CD1c-positive myeloid dendritic cell (primary cell): ENCODE measurements around the gene SLC6A9.
A peak's percentile ranks its signal among the peaks of the same experiment; 100 is the strongest.

Experiments used
- DNase-seq: peaks from one replicate; pipeline ENCODE4 v3.0.0-alpha.2; 2016; ENCODE audit errors: extremely low spot score

Gene SLC6A9

DNA sequence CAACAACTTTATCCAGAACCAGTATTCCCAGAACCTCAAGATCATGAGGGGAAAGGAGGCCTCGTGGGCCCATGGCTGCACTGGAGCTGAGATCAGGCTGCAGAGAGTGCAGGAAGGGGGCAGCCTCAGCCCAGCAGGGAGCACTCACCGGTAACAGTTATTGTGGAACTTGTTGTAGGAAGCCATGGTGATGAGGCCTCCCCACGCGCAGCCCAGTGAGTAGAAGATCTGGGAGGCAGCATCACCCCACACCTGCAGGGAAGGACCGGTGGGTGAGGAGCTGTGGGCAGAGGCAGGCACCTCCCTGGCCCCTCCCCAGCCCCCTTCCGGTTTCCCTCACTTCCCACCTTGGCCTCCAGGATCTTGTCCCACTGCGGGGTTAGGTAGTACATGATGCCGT is 29.1 kb downstream of the SLC6A9 start:
- no peak for DNase-seq

DNA sequence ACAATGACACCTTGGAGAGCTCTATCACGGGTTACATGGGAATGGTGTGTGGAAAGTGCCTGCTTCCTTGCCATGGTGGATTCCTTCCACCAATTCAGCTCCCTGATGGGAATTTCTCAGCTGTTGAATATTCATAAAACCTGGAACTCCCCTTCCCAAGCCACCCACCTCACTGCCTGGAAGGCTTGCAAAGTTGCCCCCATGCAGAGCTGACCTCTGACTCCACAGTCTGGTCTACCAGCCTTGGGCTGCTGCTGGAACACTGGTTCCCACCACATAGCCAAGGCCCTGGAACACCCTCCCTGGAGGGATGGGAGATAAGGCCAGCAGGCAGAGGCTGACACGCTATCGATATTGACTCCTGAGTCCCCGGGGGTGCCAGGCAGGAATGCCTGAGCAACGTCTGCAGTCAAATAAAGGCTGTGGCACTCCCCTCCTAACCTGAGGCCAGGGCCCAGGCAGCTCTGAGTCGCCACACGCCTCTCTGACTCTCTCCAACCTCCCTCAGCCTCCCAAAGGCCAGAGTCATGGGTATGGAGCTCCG is 31.1 kb downstream of the SLC6A9 start:
- DNase-seq: no peak

DNA sequence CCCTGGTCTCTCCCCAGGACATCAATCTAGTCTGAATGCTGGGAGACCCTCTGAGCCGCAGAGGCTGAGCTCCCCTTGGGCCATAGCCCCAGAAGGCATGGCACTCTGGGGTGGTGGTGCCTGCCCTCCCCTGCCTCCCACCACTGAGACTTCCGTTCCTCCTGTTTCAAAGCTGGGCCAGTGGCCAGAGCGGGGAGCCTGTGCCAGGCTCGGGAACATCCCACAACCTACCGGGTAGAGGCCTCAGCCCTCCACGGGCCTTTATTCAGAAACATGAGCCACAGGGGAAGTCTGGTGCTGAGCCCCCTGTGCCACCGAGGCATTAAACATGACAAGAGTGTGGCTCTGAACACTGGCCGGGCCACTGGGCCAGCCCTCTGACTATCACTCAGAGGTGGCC is 31.8 kb downstream of the SLC6A9 start:
- DNase-seq: no peak

DNA sequence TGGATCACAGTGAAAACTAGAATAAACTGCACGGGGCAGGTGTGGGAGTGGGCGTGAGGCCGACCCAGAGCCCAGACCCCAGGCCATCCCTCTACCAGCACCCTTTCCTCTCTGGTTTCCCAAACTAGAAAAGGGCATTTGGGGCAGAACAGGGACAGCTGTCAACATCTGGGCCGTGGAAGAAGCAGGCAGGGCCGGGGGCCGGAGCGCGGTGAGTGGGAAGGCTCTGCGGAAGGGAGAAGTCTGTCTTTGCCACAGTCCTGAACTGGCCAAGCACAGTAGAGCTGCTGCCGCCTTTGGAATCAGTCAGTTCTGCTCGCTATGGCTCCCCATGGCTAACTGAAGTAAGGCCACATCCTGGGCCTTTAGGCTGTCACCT is 33.3 kb downstream of the SLC6A9 start:
- DNase-seq: no peak

DNA sequence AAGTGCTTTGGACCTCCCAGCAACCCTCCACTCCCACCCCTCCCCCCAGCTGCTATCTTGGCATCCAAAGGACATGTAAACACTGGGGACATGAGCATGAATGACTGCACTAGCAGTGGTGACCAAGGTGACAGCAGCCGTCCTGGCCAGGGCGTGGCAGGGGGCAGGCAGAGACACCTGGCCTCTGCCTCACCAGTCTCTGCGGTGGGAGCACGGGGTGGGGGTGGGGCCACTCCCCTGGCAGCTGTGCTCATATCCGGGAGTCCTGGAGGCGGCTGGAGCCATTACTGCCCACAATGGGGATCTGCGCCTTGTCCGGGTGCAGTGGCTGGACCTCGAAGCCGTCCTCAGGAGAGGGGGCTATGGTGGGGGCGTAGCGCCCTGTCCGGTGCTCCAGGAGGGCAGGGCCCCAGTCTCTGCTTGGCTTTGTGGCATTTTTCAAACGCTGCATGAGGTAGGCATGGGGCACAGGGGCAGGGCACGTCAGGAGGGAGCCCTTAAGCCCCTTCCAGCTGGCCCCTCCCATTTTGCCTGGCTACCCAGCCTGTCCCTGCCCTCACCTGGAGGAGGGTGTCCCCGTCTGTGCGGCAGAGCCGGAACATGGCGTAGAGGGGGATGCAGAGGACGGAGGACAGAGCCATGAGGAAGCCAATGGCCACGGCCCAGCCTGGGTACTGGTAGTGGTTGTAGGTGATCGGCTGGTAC is 33.8 kb downstream of the SLC6A9 start:
- no peak for DNase-seq

DNA sequence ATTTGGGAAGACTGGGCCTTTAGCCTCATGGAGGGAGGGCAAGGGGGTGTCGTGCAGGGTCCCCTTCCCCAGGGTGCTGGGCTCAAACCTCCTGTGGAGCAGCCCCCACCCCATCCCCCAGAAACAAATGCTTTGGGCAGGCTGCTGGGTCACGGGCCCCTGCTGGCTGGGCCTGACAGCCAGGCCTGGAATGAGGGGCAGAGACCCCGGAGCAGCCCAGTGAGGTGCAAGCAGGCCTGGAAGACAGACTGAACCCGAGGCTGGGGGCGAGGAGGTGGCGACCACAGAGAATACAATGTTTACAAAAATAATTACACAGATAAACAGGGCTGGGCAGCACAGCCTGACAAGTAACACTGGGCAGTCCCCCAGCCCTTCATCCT is 34.5 kb downstream of the SLC6A9 start:
- DNase-seq: no peak

DNA sequence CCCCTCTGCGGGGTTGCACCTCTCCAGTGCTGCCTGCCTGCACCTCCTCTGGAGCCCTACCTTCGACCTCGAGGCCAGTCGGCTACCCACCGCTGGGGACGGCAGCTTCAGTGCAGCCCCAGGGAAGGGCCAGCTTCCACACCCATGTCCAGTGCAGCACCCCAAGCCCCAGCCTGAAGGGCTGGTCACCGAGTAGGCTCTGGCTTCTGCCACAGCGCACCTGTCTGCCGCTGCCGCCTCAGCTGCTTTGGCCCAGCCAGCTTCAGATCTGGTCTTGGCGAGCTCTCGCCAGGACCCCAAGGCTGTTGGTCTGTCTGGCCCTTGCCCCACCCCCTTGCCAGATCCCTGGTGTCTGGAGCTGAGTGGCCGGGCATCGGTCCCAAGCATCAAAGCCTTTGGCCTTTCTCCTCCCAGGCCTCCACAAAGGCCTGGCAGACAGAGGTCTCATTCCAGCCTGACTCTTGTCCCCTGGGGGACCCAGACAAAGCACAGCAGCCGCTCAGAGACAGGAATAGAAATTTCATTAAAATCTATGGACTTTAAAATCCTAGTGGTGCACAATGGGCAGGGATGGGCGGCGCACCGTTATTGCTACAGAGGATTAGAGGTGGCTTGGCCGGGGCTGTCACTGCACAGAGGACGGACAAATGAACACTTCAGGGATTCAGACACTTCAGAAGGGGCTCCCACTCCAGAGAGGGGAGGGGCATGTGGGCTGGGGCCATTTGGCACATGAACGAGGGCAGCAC is 35.1 kb downstream of the SLC6A9 start:
- DNase-seq: no peak

DNA sequence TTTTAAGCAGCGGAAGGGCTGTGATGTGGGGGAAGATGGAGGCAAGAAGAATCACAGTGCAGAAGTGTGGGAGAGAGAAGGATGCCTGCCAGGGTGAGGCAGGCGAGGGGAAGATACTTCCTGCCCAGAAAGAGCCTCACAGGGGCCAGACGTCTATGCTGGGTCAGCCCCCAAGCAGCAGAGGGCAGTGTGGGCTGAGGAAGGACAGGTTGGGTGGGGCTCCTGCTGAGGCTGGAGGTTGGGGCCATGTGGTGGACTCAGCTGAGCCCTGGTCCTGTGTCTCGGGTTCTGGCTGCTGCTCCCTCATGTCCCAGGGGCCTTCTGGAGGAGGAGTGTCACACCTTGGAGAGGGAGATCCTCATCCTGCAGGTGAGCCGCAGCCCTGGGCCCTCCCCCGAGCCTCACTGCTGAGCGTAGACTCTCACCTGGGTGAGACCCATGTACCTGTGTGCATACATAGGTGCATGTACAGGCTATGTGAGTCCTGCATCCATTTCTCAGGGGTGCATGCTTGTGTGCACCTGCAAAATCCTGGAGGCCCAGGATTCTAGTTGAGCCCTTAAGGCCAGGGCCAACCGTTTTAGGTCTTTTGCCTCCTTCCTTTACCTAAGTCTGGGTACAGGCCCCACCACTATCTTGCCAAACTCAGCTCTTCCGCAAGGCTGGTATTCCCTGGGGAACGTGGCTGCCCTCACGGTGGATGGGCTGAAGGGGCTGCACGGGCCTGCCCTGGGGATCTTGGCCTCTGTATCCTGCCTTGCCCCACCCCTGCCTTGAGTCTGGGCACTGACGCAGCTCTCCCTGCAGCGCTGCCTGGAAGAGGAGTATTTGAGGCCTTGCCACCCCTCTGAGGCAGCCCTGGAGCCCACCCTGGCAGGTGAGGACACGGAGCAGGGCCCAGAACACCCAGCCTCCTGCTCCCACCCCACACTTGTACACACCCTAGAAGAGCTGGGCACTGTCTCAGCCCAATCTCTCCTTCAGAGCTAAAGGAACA is 36.2 kb downstream of the SLC6A9 start:
- no peak for DNase-seq

DNA sequence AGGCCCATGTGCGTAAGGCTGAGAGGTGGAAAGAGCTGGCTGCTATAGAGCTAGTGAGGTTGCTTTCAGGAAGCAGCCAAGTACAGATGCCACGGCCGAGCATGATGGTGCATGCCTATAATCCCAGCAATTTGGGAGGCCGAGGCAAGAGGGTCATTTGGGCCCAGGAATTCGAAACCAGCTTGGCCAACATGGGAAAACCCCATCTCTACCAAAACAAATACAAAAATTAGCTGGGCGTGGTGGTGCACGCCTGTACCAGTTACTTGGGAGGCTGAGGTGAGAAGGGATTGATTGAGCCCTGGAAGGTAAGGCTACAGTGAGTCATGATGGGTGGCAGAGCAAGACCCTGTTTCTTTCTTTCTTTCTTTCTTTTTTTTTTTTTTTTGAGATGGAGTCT is 37.2 kb downstream of the SLC6A9 start:
- no peak for DNase-seq

DNA sequence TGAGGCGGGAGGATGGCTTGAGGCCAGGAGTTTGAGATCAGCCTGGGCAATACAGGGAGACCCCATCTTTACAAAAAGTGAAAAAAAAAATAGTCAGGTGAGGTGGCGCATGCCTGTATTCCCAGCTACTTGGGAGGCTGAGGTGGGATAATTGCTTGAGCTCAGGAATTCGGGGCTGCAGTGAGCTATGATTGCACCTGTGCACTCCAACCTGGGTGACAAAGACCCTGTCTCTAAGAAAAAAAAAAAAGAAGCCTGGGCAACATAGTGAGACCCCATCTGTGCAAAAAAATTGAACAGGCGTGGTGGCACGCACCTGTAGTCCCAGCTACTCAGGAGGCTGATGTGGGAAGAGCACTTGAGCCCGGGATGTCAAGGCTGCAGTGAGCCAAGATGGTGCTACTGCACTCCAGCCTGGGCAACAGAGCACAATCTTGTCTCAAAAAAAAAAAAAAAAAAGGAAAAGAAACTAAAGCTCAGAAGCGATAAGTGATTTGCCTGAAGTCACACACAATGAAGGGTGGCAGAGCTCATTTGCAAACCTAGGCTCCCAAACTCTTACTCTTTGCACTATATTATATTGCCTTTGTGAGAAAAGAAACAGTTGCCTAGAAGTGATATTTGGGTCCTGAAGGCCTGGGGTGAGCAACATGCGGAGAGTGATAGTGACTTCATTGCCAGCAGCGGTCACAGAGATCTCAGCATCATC is 37.9 kb downstream of the SLC6A9 start:
- DNase-seq: no peak

DNA sequence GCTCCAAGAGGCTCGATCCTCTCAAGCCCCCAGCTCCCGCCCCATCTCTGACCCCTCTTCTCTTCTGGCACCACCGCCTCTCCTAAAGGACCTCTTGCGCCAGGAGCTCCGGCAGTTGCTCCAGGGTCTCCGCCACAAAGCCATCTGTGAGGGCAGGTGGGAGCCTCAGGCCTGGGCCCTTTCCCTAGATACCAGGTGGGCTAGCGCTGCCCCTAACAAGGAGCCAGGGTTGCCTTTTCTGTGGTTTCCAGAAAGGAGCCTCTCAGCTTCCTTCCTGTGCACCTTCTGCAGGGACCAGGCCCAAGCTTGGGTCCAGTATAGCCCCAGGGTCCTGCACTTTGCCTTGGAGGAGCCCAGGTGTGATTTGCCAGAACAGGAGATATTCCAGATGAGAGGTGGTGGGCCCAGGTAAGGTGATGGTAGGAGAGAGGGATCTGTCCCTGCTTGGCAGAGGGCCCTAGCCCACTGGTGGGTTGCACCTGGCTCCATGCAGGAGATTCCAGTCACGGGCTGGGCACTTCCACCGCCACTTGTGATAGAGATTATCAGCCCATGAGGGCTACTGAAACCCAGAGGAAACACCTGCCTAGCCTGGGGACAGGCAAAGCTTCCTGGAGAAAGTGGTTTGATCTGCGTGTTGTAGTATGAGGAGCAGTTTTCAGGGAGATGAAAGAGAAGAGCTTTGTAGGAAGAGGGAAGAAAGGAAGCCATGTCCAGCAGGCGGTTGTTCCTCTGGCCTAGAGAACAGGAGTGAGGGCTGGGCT is 38.8 kb downstream of the SLC6A9 start:
- DNase-seq: no peak

DNA sequence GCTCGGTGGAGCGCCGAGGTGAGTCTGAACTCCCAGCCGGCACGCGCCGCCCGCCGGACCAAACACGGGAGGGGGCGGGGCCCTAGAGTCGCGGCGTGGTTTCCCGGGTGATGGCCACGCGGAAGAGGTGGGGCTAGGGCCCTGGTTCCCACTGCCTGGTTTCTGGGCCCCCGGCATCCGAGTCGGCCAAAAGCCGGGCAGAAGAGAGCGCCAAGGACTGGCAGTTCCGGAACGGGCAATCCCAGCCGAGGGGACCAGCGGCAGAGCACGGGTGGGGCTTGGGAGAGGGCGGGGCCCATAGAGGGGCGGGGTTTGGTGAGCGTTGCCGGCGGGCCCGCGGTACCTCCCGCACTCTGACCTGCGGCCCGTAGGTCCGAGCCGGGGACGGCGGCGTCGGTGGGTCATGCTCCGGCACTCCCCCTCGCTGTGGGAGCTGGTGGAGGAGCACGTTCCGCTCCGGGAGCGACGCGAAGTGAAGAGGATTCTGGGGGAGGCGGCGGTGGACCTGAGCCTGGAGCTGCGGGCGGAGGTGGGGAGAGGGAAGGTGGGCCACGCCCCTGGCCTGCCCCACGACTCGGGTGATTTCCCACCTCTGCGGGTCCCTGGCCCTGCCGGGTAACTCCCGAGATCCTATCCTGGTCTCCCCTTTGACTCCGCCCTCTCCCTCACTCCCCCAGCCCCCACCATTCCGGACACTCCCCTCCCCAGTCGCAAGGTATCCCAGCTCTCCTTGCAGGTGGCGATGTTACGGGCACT is 39.6 kb downstream of the SLC6A9 start, which contains the start of gene CCDC24:
TSS of gene CCDC24 (plus strand) at position 124 of the 756 bp plus-strand sequence. CDS start at position 404, 280 bp downstream.
- peak; percentile 84 for DNase-seq

DNA sequence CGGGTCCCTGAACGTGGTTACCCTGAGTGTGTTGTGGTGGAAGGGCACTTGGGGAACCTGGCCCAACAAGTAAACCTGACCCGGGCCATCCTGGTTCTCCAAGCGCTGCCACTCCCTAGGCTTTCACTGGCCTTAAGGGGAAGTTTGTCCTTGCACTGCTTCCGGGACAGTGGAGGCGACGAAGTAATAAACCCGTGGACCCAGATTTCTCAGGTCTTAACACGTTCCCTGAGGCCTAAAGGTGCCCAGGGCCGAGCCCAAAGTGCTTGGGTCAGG is 40.1 kb downstream of the SLC6A9 start:
- DNase-seq: no peak

DNA sequence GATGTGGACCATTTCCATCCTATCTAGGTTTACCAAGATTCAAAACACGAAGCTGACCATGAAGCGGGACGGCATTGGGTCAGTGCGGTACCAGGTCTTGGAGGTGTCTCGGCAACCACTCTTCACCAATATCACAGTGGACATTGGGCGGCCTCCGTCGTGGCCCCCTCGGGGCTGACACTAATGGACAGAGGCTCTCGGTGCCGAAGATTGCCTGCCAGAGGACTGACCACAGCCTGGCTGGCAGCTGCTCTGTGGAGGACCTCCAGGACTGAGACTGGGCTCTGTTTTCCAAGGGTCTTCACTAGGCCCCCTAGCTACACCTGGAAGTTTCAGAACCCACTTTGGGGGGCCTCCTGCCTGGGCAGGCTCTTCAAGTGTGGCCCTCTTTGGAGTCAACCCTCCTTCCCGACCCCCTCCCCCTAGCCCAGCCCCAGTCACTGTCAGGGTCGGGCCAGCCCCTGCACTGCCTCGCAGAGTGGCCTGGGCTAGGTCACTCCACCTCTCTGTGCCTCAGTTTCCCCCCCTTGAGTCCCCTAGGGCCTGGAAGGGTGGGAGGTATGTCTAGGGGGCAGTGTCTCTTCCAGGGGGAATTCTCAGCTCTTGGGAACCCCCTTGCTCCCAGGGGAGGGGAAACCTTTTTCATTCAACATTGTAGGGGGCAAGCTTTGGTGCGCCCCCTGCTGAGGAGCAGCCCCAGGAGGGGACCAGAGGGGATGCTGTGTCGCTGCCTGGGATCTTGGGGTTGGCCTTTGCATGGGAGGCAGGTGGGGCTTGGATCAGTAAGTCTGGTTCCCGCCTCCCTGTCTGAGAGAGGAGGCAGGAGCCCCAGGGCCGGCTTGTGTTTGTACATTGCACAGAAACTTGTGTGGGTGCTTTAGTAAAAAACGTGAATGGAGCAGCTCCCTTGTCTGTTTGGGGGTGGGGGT is 40.7 kb downstream of the SLC6A9 start:
- no peak for DNase-seq

DNA sequence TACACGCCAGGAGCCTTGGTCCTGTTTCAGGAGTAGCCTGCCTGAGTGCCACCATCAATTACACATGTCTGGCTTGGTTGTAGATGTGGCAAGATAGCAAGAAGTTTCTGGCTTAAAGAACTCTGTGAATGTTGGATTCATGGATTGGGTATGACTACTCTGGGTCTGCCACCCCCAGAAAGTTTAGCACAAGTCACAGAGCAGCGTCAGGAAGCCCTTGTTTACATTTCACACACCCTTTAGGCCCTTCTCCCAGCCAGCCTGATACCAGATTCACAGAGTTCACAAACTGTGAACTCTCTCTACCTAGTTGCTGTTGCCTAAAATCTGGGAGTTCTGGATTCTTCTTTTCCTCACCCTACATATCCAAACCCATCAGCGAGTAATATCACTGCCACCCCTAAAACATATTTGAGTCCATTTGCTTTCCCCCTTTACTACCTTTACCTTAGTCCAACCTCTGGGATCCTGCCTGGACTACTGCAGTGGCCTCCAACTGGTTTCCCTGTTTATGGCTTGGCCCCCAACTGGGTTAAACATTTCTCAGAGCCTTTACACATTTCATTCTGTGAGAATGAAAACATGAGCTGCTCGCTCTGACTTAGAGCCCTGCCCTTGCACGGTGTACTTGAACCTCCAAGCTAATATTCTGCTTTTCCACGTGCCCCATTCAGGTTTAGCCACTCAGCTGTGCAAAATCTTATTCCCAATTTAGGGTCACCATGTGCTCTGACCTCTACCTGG is 43.9 kb downstream of the SLC6A9 start:
- no peak for DNase-seq

DNA sequence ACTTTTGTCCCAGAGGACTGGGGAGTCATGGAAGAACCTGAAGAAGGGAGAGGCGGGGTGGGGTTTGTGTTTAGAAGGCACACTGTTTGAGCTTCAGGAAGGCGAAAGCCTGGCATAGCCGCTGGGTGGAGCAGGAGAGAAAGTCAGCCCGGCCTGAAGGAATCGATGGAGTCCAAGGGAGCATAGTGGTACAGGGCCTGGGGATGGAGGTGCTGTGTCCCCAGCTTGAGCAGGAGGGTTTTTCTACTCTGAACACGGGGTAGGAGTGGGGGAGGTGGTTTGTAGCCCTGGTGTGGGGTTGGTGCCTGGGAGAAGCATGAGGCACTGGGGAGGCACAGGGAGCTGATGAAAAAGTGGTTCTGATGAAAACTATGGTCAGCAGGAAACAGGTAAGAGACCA is 44.5 kb downstream of the SLC6A9 start:
- no peak for DNase-seq

DNA sequence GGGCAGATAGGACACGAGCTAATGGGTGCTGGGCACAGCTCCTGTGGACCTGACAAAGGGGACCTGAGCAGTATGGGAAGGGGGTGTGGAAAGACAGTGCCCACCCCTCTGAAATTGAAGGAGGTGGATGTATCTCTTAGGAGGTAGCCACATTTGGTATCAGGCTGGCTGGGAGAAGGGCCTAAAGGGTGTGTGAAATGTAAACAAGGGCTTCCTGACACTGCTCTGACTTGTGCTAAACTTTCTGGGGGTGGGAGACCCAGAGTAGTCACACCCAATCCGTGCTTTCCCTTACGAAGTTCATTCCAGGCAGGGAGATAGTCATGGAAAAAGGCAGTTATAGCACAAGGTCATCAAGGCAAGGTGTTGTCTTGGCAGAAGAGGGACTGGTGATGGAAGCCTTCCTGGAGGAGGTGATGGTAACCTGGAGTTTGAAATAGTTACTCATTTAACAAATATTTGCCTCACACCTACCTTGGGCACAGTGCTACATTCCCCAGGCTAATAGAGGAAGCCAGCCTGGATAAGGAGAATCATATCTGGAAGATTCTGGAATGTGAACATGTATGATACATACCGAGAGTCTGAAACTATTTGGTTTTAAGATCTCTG is 45.2 kb downstream of the SLC6A9 start:
- DNase-seq: no peak

DNA sequence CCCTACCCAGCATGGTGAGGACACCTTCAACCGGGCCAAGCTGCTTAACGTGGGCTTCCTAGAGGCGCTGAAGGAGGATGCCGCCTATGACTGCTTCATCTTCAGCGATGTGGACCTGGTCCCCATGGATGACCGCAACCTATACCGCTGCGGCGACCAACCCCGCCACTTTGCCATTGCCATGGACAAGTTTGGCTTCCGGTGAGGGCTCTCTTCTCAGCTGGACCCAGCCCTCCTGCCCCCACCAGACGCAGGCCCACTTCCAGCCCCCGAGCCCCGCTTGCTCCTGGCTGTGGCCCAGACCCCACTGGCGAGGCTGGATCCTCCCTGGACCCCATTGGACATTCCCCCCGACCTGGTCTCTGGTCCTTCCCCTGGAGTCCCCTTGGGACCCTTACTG is 46.4 kb downstream of the SLC6A9 start:
- no peak for DNase-seq
